ENCODE data around the gene TUFT1. TPM values are rescaled to one million over a fixed set of nuclear protein-coding genes. Genes with fewer than 3 reads are reported as not detected.

The TUFT1 gene
- total and polyA plus RNA-seq, 10 of the 15 experiments (the other 5 are each of a cell fraction or from before 2014, with no cell fraction given): 0.08 to 4.3 (median 3.2) TPM

DNA sequence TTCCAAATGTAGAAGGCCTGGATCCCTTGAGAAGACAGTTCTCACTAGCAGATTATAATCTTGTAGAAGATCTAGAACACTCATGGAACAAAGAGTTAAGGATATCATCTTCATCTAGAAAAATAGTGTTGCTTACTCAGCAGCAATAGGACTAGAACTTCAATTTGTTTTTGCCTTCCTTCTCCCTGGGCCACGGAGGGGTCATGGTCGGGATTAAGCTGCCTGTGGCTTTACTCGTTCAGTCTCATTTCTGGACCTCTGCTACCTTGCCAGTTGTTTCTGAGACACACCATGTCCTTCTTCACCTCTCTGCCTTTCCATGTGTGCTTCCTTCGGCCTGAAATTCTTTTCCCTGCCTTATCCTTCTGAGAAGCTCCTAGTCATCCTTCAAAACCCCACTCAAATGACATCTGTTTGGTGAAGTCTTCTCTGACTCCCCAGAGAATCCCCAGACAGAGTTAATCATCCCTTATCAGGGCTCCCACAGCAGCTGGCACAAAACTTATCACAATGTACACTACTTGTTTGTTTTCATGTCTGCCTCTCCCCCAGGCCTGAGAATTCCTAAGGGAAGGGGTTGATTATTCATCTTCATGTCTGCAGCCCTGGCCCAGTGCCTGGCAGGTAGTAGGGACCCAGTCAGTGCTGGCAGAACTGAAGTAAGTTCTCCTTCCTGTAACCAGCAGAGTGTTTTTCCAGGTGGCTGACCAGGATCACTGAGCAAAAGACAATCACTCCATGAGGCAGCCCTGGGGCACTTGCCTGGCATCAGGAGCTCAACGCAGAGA lies 56.3 kb downstream of the TUFT1 start:
- DNase-seq (ENCODE audit: low read depth, low spot score) (no peak), ATAC-seq (no peak), FAIRE-seq (no peak)
- Histone ChIP-seq H3K27me3 (replicated peaks in 1 of 2; ENCODE audit: control insufficient read depth in 2 of 2, insufficient read depth in 2 of 2, low read length in 1 of 2) (no peaks in the 10 kb centered on the region; a peak in 1 of 4 replicates), H3K4me2 (ENCODE audit: control insufficient read depth, insufficient read depth) (no peak overlapping the region), H3K4me3 (no peak overlapping the region), H3K36me3 (ENCODE audit: control insufficient read depth in 2 of 2, insufficient read depth in 2 of 2, low read length in 1 of 2) (no peaks in the 10 kb centered on the region), H3K27ac (ENCODE audit: control insufficient read depth, insufficient read depth) (no peak overlapping the region), H3K4me1 (ENCODE audit: control insufficient read depth, insufficient read depth, low read length) (no peaks in the 10 kb centered on the region), H3K79me2 (ENCODE audit: control insufficient read depth, insufficient read depth, low read length) (no peaks in the 10 kb centered on the region), H3K9ac (ENCODE audit: control insufficient read depth, insufficient read depth, low read length) (no peak overlapping the region), H2AFZ (ENCODE audit: control insufficient read depth, low read depth, low read length) (no peak overlapping the region), H4K20me1 (ENCODE audit: control insufficient read depth, insufficient read depth) (no peaks in the 10 kb centered on the region), H3K9me3 (replicated peaks; ENCODE audit: control insufficient read depth, insufficient read depth, low read length) (no peaks in the 10 kb centered on the region)
- ChIA-PET SMC1A (ENCODE audit: uncharacterized antibody, unreplicated experiment) (interaction anchor here (0.6 to 2.3 kb wide), 10 partner anchors 9 to 282 kb away, joined by 3 to 8 read pairs (median 4); no protein-coding TSS in a partner anchor), POLR2A (no interaction called here), RAD21 (ENCODE audit: unreplicated experiment) (interaction anchor here (0.6 to 1.8 kb wide), 3 partner anchors 8 to 152 kb away, joined by 3 to 7 read pairs (median 3); no protein-coding TSS in a partner anchor), CTCF (interaction anchor here (0.6 to 3.4 kb wide), 7 partner anchors 10 to 224 kb away, joined by 3 to 18 read pairs (median 3); no protein-coding TSS in a partner anchor)
- intact Hi-C loops (cut with micrococcal nuclease; ENCODE audit: unreplicated experiment): no loop called here
- no TSS peak for BruUV-seq (replicated peaks)
- 48% methylated on average over 5 of the region's 5 CpGs for WGBS (ENCODE audit: insufficient coverage, insufficient replicate concordance, low lambda C conversion rate, missing lambda C conversion rate)
- TF ChIP-seq, protein P1, sequence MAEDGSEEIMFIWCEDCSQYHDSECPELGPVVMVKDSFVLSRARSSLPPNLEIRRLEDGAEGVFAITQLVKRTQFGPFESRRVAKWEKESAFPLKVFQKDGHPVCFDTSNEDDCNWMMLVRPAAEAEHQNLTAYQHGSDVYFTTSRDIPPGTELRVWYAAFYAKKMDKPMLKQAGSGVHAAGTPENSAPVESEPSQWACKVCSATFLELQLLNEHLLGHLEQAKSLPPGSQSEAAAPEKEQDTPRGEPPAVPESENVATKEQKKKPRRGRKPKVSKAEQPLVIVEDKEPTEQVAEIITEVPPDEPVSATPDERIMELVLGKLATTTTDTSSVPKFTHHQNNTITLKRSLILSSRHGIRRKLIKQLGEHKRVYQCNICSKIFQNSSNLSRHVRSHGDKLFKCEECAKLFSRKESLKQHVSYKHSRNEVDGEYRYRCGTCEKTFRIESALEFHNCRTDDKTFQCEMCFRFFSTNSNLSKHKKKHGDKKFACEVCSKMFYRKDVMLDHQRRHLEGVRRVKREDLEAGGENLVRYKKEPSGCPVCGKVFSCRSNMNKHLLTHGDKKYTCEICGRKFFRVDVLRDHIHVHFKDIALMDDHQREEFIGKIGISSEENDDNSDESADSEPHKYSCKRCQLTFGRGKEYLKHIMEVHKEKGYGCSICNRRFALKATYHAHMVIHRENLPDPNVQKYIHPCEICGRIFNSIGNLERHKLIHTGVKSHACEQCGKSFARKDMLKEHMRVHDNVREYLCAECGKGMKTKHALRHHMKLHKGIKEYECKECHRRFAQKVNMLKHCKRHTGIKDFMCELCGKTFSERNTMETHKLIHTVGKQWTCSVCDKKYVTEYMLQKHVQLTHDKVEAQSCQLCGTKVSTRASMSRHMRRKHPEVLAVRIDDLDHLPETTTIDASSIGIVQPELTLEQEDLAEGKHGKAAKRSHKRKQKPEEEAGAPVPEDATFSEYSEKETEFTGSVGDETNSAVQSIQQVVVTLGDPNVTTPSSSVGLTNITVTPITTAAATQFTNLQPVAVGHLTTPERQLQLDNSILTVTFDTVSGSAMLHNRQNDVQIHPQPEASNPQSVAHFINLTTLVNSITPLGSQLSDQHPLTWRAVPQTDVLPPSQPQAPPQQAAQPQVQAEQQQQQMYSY (CRISPR knock-in tag; IDR thresholded peaks at IDR 0.05): no peak
- no peak for TF ChIP-seq MTA2 (IDR thresholded peaks at IDR 0.05; ENCODE audit: low read depth)
- no peak for TF ChIP-seq JUND (IDR thresholded peaks at IDR 0.05; ENCODE audit: low read depth, low read length)
- TF ChIP-seq, protein P2, sequence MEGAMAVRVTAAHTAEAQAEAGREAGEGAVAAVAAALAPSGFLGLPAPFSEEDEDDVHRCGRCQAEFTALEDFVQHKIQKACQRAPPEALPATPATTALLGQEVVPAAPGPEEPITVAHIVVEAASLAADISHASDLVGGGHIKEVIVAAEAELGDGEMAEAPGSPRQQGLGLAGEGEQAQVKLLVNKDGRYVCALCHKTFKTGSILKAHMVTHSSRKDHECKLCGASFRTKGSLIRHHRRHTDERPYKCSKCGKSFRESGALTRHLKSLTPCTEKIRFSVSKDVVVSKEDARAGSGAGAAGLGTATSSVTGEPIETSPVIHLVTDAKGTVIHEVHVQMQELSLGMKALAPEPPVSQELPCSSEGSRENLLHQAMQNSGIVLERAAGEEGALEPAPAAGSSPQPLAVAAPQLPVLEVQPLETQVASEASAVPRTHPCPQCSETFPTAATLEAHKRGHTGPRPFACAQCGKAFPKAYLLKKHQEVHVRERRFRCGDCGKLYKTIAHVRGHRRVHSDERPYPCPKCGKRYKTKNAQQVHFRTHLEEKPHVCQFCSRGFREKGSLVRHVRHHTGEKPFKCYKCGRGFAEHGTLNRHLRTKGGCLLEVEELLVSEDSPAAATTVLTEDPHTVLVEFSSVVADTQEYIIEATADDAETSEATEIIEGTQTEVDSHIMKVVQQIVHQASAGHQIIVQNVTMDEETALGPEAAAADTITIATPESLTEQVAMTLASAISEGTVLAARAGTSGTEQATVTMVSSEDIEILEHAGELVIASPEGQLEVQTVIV (IDR thresholded peaks at IDR 0.05; ENCODE audit: borderline replicate concordance, partially characterized antibody): no peak
- no peak for TF ChIP-seq POLR2AphosphoS5 (IDR thresholded peaks at IDR 0.05; ENCODE audit: low read length)
- TF ChIP-seq, protein P3, sequence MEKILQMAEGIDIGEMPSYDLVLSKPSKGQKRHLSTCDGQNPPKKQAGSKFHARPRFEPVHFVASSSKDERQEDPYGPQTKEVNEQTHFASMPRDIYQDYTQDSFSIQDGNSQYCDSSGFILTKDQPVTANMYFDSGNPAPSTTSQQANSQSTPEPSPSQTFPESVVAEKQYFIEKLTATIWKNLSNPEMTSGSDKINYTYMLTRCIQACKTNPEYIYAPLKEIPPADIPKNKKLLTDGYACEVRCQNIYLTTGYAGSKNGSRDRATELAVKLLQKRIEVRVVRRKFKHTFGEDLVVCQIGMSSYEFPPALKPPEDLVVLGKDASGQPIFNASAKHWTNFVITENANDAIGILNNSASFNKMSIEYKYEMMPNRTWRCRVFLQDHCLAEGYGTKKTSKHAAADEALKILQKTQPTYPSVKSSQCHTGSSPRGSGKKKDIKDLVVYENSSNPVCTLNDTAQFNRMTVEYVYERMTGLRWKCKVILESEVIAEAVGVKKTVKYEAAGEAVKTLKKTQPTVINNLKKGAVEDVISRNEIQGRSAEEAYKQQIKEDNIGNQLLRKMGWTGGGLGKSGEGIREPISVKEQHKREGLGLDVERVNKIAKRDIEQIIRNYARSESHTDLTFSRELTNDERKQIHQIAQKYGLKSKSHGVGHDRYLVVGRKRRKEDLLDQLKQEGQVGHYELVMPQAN (conservative IDR thresholded peaks at IDR 0.05): no peak
- TF ChIP-seq, protein P4, sequence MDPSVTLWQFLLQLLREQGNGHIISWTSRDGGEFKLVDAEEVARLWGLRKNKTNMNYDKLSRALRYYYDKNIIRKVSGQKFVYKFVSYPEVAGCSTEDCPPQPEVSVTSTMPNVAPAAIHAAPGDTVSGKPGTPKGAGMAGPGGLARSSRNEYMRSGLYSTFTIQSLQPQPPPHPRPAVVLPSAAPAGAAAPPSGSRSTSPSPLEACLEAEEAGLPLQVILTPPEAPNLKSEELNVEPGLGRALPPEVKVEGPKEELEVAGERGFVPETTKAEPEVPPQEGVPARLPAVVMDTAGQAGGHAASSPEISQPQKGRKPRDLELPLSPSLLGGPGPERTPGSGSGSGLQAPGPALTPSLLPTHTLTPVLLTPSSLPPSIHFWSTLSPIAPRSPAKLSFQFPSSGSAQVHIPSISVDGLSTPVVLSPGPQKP (IDR thresholded peaks at IDR 0.05; ENCODE audit: low read depth, low read length): no peak
- no peak for TF ChIP-seq GABPA (IDR thresholded peaks at IDR 0.05; ENCODE audit: low read depth)
- TF ChIP-seq NR2C1 (IDR thresholded peaks at IDR 0.05): no peak
- TF ChIP-seq RFX5 (IDR thresholded peaks at IDR 0.05; ENCODE audit: low read depth, low read length): no peak
- TF ChIP-seq CHD4 (IDR thresholded peaks at IDR 0.05): no peak
- no peak for TF ChIP-seq RBBP5 (conservative IDR thresholded peaks at IDR 0.05)
- TF ChIP-seq ZBED1 (IDR thresholded peaks at IDR 0.05; ENCODE audit: borderline replicate concordance): no peak
- in situ Hi-C loops (cut with MboI): loop anchor here (5.0 kb wide), 1 partner anchor 136 kb away; no protein-coding TSS in a partner anchor

Measured in GM12878 (cell line).